A673 (cell line): ENCODE results near the gene ASNS. TPM values are rescaled to one million over a fixed set of nuclear protein-coding genes. Genes with fewer than 3 reads are reported as not detected.

Experiments
- BruUV-seq: library from RNA; stranded (reverse); fragments of 400-500 nt; replicated peaks from 2 replicates; lab custom pipeline; 2021; lab: Mats Ljungman, UMichigan
- CTCF ChIA-PET: fragments of 300-600 bp; sonication (Branson Sonifier 250); formaldehyde crosslinking; loops from one replicate; lab custom pipeline; 2022; ENCODE audit warnings: antibody characterized with exemption; lab: Charles Lee
- POLR2A ChIA-PET: fragments of 300-600 bp; sonication (Branson Sonifier 250); formaldehyde crosslinking; loops from one replicate; lab custom pipeline; 2022; ENCODE audit warnings: antibody characterized with exemption; ENCODE audit not compliant: low non-redundant PET; lab: Charles Lee
- DNase-seq: peaks from one replicate; pipeline ENCODE4 v3.0.0-alpha.2; 2015; ENCODE audit warnings: low spot score
- H3K27ac ChIP-seq: fragments of 200-600 bp; sonication (generic); 2 replicates; pipeline ENCODE4 v1.5.1; 2016; ENCODE audit warnings: mixed run types, low read depth, mild to moderate bottlenecking, mixed read lengths, antibody characterized with exemption, low read length; ENCODE audit not compliant: poor library complexity, severe bottlenecking
- H3K27me3 ChIP-seq: fragments of 200-600 bp; sonication (generic); replicated peaks from 2 replicates; pipeline ENCODE4 v1.6.1; 2017; ENCODE audit warnings: mixed run types, low read depth, mild to moderate bottlenecking, mixed read lengths, antibody characterized with exemption, low read length; ENCODE audit not compliant: insufficient read depth, poor library complexity
- H3K36me3 ChIP-seq: fragments of 200-600 bp; sonication (generic); 2 replicates; pipeline ENCODE4 v1.6.1; 2016; ENCODE audit warnings: mixed run types, mild to moderate bottlenecking, mixed read lengths, antibody characterized with exemption, low read length; ENCODE audit not compliant: insufficient read depth, poor library complexity, severe bottlenecking
- H3K4me1 ChIP-seq: fragments of 200-600 bp; sonication (generic); 2 replicates; pipeline ENCODE4 v1.6.1; 2017; ENCODE audit warnings: mixed run types, mild to moderate bottlenecking, mixed read lengths, antibody characterized with exemption, low read length; ENCODE audit not compliant: insufficient read depth, poor library complexity, severe bottlenecking
- H3K4me3 ChIP-seq: fragments of 200-600 bp; sonication (generic); 2 replicates; pipeline ENCODE4 v1.5.1; 2016; ENCODE audit warnings: low read depth, mixed run types, mild to moderate bottlenecking, mixed read lengths, low read length; ENCODE audit not compliant: poor library complexity, severe bottlenecking
- H3K9me3 ChIP-seq: fragments of 200-600 bp; sonication (generic); 2 replicates; pipeline ENCODE4 v1.6.1; 2016; ENCODE audit warnings: mixed run types, low read depth, mild to moderate bottlenecking, mixed read lengths, antibody characterized with exemption, low read length; ENCODE audit not compliant: poor library complexity, severe bottlenecking
- CTCF ChIP-seq: fragments of 300-800, 200-600 bp; sonication (generic); conservative IDR thresholded peaks from 2 replicates; pipeline ENCODE4 v1.5.1; 2017; ENCODE audit warnings: low read depth, mild to moderate bottlenecking, antibody characterized with exemption, low read length, moderate library complexity, mixed read lengths
- EZH2 ChIP-seq: fragments of 200-600 bp; sonication (generic); IDR thresholded peaks from 2 replicates; pipeline ENCODE4 v1.6.1; 2017; ENCODE audit warnings: borderline replicate concordance, low read depth, mild to moderate bottlenecking, mixed read lengths, antibody characterized with exemption, low read length; ENCODE audit not compliant: poor library complexity, severe bottlenecking
- intact Hi-C: fragments of 100-400 bp; cut with micrococcal nuclease; formaldehyde crosslinking; loops from one replicate; pipeline ENCODE4 v1.10.0; 2022; ENCODE audit not compliant: unreplicated experiment
- total RNA-seq: library from RNA; stranded (reverse); gene quantifications from 2 replicates; pipeline ENCODE4 v1.2.3, GENCODE V29; 2021

Gene ASNS
- total RNA-seq, 1 experiment from 2014 or later: 104 TPM

- CTCF ChIA-PET: no interaction called here
- Histone ChIP-seq H3K4me3 (no peak overlapping the region), H3K27me3 (no peaks in the 10 kb centered on the region), H3K4me1 (peaks cover 15% of the 10 kb centered on the region), H3K9me3 (no peaks in the 10 kb centered on the region), H3K36me3 (peaks cover 49% of the 10 kb centered on the region), H3K27ac (no peak overlapping the region)
- TF ChIP-seq CTCF (no peak), EZH2 (no peak)
- BruUV-seq: no TSS peak
- intact Hi-C loops: no loop called here
- POLR2A ChIA-PET: no interaction called here
- DNase-seq: no peak
Measured at GRCh38 chr7:97868788-97869187, 3.4 kb downstream of the ASNS start.

- no peak overlapping the region for H3K27ac ChIP-seq
- no peak for TF ChIP-seq CTCF
- no peak for TF ChIP-seq EZH2
- peaks cover 53% of the 10 kb centered on the region for H3K36me3 ChIP-seq
- no TSS peak for BruUV-seq
- CTCF ChIA-PET: no interaction called here
- POLR2A ChIA-PET: no interaction called here
- no peaks in the 10 kb centered on the region for H3K9me3 ChIP-seq
- H3K27me3 ChIP-seq: no peaks in the 10 kb centered on the region
- intact Hi-C loops: no loop called here
- no peak overlapping the region for H3K4me3 ChIP-seq
- DNase-seq: no peak
- H3K4me1 ChIP-seq: peaks cover 15% of the 10 kb centered on the region
Measured at GRCh38 chr7:97868314-97868713, 3.9 kb downstream of the ASNS start.

- no peak for TF ChIP-seq CTCF
- no peak for TF ChIP-seq EZH2
- Histone ChIP-seq H3K4me1 (no peaks in the 10 kb centered on the region), H3K36me3 (peaks cover 79% of the 10 kb centered on the region), H3K9me3 (no peaks in the 10 kb centered on the region), H3K4me3 (no peak overlapping the region), H3K27me3 (no peaks in the 10 kb centered on the region), H3K27ac (no peak overlapping the region)
- DNase-seq: no peak
- intact Hi-C loops: no loop called here
- BruUV-seq: no TSS peak
- CTCF ChIA-PET: no interaction called here
- POLR2A ChIA-PET: no interaction called here
Measured at GRCh38 chr7:97865104-97865503, 7.1 kb downstream of the ASNS start.
